BE2C (cell line): ENCODE data around the gene ST8SIA5.

Experiments used
- DNase-seq: peaks from one replicate; pipeline ENCODE4 v3.0.0-alpha.2; 2020
- H3K27me3 ChIP-seq: fragments of 250-450 bp; sonication (Bioruptor Pico); 2 replicates; pipeline ENCODE4 v1.5.1; 2020; ENCODE audit warnings: mild to moderate bottlenecking
- H3K36me3 ChIP-seq: fragments of 250-450 bp; sonication (Bioruptor Pico); 2 replicates; pipeline ENCODE4 v1.5.1; 2020; ENCODE audit warnings: mild to moderate bottlenecking
- H3K4me1 ChIP-seq: fragments of 250-450 bp; sonication (Bioruptor Pico); 2 replicates; pipeline ENCODE4 v1.5.1; 2020
- H3K4me3 ChIP-seq: 2 replicates; pipeline ENCODE4 v1.5.1; 2011; ENCODE audit warnings: low read depth, low read length
- H3K9me3 ChIP-seq: fragments of 250-450 bp; sonication (Bioruptor Pico); 2 replicates; pipeline ENCODE4 v1.5.1; 2020
- TF ChIP-seq, protein P1 (sequence below): IDR thresholded peaks from 2 replicates; pipeline ENCODE4 v1.5.1; 2012; ENCODE audit warnings: mild to moderate bottlenecking, low read depth, low read length

Gene ST8SIA5

DNA sequence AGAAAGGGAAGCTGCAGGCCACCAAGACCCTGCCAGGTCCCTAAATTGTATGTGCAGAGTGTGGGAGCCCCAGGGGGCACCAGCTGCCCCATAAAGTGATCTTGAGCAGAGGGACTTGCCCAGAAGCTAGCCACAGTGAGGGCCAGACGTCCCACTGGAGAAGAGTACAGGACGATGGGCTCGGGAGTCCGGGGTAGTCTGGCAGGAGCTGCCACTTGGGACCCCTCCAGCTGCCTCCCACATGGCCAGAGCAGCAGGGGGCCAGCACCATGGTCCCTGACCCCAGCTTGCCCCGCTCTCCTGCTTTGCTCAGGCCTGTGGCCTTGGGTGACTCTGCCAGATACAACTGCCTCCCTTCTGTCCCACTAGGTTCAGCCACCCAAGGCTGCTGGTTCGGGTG is 88.2 kb downstream of the ST8SIA5 start:
- H3K9me3 ChIP-seq, result no peaks in the 10 kb centered on the region
- H3K27me3 ChIP-seq, result no peaks in the 10 kb centered on the region
- TF ChIP-seq, protein P1, sequence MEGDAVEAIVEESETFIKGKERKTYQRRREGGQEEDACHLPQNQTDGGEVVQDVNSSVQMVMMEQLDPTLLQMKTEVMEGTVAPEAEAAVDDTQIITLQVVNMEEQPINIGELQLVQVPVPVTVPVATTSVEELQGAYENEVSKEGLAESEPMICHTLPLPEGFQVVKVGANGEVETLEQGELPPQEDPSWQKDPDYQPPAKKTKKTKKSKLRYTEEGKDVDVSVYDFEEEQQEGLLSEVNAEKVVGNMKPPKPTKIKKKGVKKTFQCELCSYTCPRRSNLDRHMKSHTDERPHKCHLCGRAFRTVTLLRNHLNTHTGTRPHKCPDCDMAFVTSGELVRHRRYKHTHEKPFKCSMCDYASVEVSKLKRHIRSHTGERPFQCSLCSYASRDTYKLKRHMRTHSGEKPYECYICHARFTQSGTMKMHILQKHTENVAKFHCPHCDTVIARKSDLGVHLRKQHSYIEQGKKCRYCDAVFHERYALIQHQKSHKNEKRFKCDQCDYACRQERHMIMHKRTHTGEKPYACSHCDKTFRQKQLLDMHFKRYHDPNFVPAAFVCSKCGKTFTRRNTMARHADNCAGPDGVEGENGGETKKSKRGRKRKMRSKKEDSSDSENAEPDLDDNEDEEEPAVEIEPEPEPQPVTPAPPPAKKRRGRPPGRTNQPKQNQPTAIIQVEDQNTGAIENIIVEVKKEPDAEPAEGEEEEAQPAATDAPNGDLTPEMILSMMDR, result no peak
- no peak for DNase-seq
- no peaks in the 10 kb centered on the region for H3K4me1 ChIP-seq
- H3K36me3 ChIP-seq, result no peaks in the 10 kb centered on the region
- no peak overlapping the region for H3K4me3 ChIP-seq

DNA sequence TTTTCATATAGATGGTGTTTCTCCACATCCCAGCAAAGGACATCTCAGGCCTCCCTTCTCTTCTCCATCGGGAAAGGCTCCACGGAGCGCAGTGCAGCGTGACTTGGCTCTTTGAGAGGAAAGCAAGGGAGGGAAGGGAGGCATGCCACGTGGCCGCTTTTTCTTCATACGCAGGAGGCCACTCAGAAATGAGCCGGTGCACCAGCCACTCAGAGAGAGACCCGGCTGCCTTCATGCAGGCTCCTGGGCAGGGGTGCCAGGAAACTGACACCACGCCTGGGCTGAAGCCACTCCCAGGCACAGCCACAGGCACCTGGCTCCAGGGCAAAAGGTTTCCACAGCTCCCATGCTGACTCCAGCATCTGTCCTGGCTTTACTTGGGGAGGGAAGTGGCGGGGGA is 88.7 kb downstream of the ST8SIA5 start:
- H3K27me3 ChIP-seq, result no peaks in the 10 kb centered on the region
- H3K36me3 ChIP-seq, result no peaks in the 10 kb centered on the region
- TF ChIP-seq, protein P1, result no peak
- H3K9me3 ChIP-seq, result no peaks in the 10 kb centered on the region
- H3K4me1 ChIP-seq, result no peaks in the 10 kb centered on the region
- no peak for DNase-seq
- no peak overlapping the region for H3K4me3 ChIP-seq

DNA sequence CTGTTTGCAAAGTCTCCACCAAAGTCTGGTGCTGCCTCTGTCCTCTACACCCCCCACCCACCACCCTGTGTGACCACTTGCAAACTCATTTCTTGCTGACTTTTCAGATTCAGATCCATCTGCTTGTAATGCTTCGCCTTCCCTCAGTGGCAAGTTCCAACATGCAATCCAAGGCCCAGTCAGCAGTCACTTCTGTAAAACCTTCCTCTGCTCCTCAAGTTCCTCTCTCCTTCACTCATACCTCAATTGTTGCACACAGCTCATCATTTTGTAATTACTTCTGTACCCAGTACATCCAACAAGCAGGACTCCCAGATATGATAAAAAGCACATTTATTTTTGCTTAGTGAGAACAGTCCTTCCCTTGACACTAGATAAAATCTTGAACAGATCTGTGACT is 93.3 kb downstream of the ST8SIA5 start:
- H3K9me3 ChIP-seq, result no peaks in the 10 kb centered on the region
- no peak overlapping the region for H3K4me3 ChIP-seq
- DNase-seq, result no peak
- no peaks in the 10 kb centered on the region for H3K4me1 ChIP-seq
- TF ChIP-seq, protein P1, result no peak
- no peaks in the 10 kb centered on the region for H3K36me3 ChIP-seq
- H3K27me3 ChIP-seq, result no peaks in the 10 kb centered on the region

DNA sequence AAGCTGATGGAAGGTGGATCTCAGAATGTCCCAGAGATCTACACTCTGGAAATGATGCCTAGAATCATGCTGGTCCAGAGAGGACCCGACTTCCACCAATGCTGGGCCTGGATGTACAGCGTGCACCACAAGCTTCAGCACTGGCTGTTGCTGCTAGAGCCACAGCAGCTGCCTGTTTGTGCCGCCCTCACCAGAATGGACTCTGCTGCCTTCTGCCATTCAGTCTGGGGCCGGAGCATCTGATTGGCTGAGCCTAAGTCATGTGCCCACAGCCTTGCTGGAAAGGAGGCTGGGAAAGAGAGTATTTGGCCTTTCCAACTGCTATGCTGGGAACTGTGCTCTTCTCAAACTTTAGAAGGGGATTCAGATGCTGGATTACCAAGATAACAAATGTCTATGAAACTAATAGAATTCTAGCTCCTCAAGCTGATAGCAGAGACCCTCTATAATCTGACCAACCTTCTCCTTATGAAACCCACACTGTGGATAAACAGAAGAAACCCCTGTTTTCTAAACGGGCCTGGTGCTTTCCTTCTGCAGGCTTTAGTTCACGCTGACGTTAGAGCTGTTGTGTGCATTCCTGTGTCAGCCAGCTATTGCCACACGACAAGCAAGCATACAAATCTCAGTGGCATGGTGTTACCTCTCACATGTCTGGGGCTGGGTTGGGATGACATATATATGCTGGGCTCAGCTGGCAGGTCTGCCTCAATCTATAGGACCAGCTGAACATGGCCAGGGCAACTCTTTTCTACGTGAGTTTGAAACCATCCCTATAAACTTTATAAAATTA is 95.7 kb downstream of the ST8SIA5 start:
- Histone ChIP-seq H3K4me1 (no peaks in the 10 kb centered on the region), H3K9me3 (no peaks in the 10 kb centered on the region), H3K27me3 (no peaks in the 10 kb centered on the region), H3K36me3 (no peaks in the 10 kb centered on the region), H3K4me3 (no peak overlapping the region)
- peak; percentile 56 for DNase-seq
- TF ChIP-seq, protein P1, result no peak

DNA sequence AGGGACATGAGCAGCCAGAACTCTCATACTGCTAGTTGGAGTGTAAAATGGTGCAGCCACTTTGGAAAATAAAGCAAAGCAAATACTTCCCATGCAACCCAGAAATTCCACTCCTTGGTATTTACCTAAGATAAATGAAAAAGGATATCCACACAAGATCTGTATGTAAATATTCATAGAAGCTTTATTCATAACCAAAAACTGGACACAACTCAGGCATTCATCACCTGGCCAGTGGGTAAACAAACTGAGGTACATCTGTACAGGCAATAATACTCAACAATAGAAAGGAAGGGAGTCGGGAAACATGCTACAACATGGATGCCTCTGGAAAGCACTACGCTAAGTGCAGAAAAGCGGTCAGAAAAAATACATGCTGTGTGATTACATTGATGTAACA is 97.4 kb downstream of the ST8SIA5 start:
- Histone ChIP-seq H3K27me3 (no peaks in the 10 kb centered on the region), H3K9me3 (no peaks in the 10 kb centered on the region), H3K36me3 (no peaks in the 10 kb centered on the region), H3K4me1 (no peaks in the 10 kb centered on the region), H3K4me3 (no peak overlapping the region)
- DNase-seq, result no peak
- TF ChIP-seq, protein P1, result no peak

DNA sequence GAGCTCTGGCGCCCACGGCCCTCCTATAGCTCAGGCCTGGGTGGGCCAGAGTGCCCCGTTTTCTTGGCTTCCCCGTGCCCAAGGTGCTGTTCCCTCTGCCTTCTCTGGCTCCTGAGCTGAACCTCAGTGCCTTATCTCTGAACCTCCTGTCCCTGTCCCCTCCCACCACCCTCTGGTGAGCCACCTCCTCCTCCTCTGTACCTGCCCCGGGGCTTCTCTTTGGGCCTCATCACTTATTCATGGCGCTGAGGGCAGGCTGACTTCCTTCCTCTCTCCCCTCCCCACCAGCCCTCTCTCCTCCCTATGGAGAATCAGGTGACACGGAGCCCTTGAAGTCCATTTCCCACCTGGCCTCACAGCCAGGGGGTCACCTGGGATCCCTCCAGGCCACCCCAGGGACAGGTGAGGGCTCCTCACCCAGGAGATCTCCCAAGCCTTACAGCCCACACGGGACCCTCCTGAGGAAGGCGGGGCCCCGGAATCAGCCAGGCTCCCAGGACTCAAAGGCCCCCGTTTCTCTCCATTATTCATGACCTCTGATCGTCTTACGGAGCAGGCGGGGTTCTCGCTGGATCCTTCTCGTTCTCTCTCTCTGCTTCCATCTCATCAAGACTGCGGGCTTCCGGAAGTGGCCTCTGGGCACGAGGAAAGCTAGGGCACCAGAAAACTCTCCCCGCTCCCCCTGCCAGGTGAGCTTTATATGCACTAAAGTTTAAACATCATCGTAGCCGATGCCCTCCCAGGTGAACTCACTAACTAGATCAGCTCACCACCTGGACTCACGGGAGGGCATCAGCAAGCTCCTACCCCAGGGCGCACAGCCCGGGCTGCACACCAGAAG is 99.5 kb downstream of the ST8SIA5 start, which contains the start of gene LOXHD1:
LOXHD1 (minus strand) TSS at position 106 of the 841 bp plus-strand sequence. CDS start 187 bp downstream, outside the sequence.
- Histone ChIP-seq H3K9me3 (no peaks in the 10 kb centered on the region), H3K36me3 (no peaks in the 10 kb centered on the region), H3K4me1 (no peaks in the 10 kb centered on the region), H3K27me3 (no peaks in the 10 kb centered on the region), H3K4me3 (no peak within 1 kb of the TSS)
- TF ChIP-seq, protein P1, result no peak
- no peak for DNase-seq
